ENCODE measurements around the gene DPH2.
A peak's percentile ranks its signal among the peaks of the same experiment; 100 is the strongest.

DPH2 gene

GRCh38 chr1:43942411-43942810 lies 27.4 kb upstream of the DPH2 start:
- H2AFZ ChIP-seq = no peak overlapping the region
- H3K4me3 ChIP-seq (ENCODE audit: low read depth, low read length) = no peak overlapping the region
- peaks cover 4% of the 10 kb centered on the region for H3K4me1 ChIP-seq

GRCh38 chr1:43944860-43945259 lies 24.9 kb upstream of the DPH2 start:
- H3K27me3 ChIP-seq (ENCODE audit: control insufficient read depth, insufficient read depth, low read length) = no peaks in the 10 kb centered on the region
- TF ChIP-seq CTCF (IDR thresholded peaks at IDR 0.05) = no peak
- no peaks in the 10 kb centered on the region for H3K9me3 ChIP-seq (ENCODE audit: control insufficient read depth, low read length)
- H3K27ac ChIP-seq = no peak overlapping the region
- peaks cover 8% of the 10 kb centered on the region for H3K79me2 ChIP-seq
- H2AFZ ChIP-seq = no peak overlapping the region
- no peak overlapping the region for H3K4me3 ChIP-seq (ENCODE audit: low read depth, low read length)
- peaks cover 8% of the 10 kb centered on the region for H3K4me1 ChIP-seq
- H3K36me3 ChIP-seq (ENCODE audit: control insufficient read depth, insufficient read depth, low read length) = no peaks in the 10 kb centered on the region
- no peak overlapping the region for H3K4me2 ChIP-seq (ENCODE audit: low read length)
- H3K9ac ChIP-seq = no peak overlapping the region

More at GRCh38 chr1:43942411-43942810, 27.4 kb upstream of the DPH2 start:
- H3K4me2 ChIP-seq (ENCODE audit: low read length) = no peak overlapping the region
- TF ChIP-seq CTCF (IDR thresholded peaks at IDR 0.05) = no peak
- H3K36me3 ChIP-seq (ENCODE audit: control insufficient read depth, insufficient read depth, low read length) = no peaks in the 10 kb centered on the region
- no peak overlapping the region for H3K9ac ChIP-seq
- no peaks in the 10 kb centered on the region for H3K9me3 ChIP-seq (ENCODE audit: control insufficient read depth, low read length)
- peaks cover 4% of the 10 kb centered on the region for H3K79me2 ChIP-seq
- no peaks in the 10 kb centered on the region for H3K27me3 ChIP-seq (ENCODE audit: control insufficient read depth, insufficient read depth, low read length)
- no peak overlapping the region for H3K27ac ChIP-seq

GRCh38 chr1:43945674-43946235 lies 24.1 kb upstream of the DPH2 start:
- no peak for TF ChIP-seq CTCF (IDR thresholded peaks at IDR 0.05)
- Histone ChIP-seq H3K9ac (peak overlapping the region; percentile 53), H3K4me1 (peaks cover 8% of the 10 kb centered on the region)

GRCh38 chr1:43946236-43947060 lies 23.4 kb upstream of the DPH2 start, which contains the start of gene IPO13:
Gene IPO13 (plus strand): TSS chr1:43946950. CDS start chr1:43947601, 651 bp downstream.
- Histone ChIP-seq H3K79me2 (peaks cover 8% of the 10 kb centered on the region), H3K4me3 (ENCODE audit: low read depth, low read length) (peak within 1 kb of the TSS; percentile 87), H2AFZ (peak within 1 kb of the TSS; percentile 93), H3K27ac (peak within 1 kb of the TSS; percentile 99), H3K27me3 (ENCODE audit: control insufficient read depth, insufficient read depth, low read length) (no peaks in the 10 kb centered on the region), H3K9ac (peak within 1 kb of the TSS; percentile 89), H3K36me3 (ENCODE audit: control insufficient read depth, insufficient read depth, low read length) (no peaks in the 10 kb centered on the region), H3K4me1 (peaks cover 8% of the 10 kb centered on the region), H3K4me2 (ENCODE audit: low read length) (peak within 1 kb of the TSS; percentile 94), H3K9me3 (ENCODE audit: control insufficient read depth, low read length) (no peaks in the 10 kb centered on the region)
- peak; percentile 72 for TF ChIP-seq CTCF (IDR thresholded peaks at IDR 0.05)

More at GRCh38 chr1:43945674-43946235, 24.1 kb upstream of the DPH2 start:
- peak overlapping the region; percentile 94 for H3K4me2 ChIP-seq (ENCODE audit: low read length)
- H3K27me3 ChIP-seq (ENCODE audit: control insufficient read depth, insufficient read depth, low read length) = no peaks in the 10 kb centered on the region
- H3K79me2 ChIP-seq = peaks cover 8% of the 10 kb centered on the region
- peak overlapping the region; percentile 87 for H3K4me3 ChIP-seq (ENCODE audit: low read depth, low read length)
- H3K36me3 ChIP-seq (ENCODE audit: control insufficient read depth, insufficient read depth, low read length) = no peaks in the 10 kb centered on the region
- no peaks in the 10 kb centered on the region for H3K9me3 ChIP-seq (ENCODE audit: control insufficient read depth, low read length)
- H2AFZ ChIP-seq = peak overlapping the region; percentile 93
- H3K27ac ChIP-seq = peak overlapping the region; percentile 99

All from parathyroid adenoma (tissue), 2 donors.